Measurements from ENCODE around the gene C1QTNF2. TPM values are rescaled to one million over a fixed set of nuclear protein-coding genes. Genes with fewer than 3 reads are reported as not detected.

The C1QTNF2 gene
- total and polyA plus RNA-seq, 2 of the 4 experiments (the other 2 are of a cell fraction): 0.72 to 1.2 TPM

DNA sequence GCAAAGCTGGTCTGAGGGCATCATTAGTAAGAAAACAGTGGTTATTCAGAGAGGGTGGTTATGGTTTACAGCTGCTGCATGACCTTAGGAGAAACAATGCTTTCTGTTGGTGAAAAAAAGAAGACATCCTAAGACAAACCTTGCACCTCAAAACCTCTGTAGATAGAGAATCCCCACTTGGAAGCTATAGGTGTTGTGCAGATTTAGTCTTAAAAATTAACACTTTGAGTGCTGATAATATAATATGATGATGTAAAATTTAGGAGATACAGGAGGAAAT, 49.8 kb upstream of the C1QTNF2 start (continued):
- TF ChIP-seq, protein P1, sequence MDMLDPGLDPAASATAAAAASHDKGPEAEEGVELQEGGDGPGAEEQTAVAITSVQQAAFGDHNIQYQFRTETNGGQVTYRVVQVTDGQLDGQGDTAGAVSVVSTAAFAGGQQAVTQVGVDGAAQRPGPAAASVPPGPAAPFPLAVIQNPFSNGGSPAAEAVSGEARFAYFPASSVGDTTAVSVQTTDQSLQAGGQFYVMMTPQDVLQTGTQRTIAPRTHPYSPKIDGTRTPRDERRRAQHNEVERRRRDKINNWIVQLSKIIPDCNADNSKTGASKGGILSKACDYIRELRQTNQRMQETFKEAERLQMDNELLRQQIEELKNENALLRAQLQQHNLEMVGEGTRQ (IDR thresholded peaks at IDR 0.05; ENCODE audit: low read depth, low read length): no peak
- TF ChIP-seq CEBPB (IDR thresholded peaks at IDR 0.05; ENCODE audit: low read depth, low read length): no peak
- no peak for TF ChIP-seq POLR2A (IDR thresholded peaks at IDR 0.05; ENCODE audit: low read depth, low read length)

DNA sequence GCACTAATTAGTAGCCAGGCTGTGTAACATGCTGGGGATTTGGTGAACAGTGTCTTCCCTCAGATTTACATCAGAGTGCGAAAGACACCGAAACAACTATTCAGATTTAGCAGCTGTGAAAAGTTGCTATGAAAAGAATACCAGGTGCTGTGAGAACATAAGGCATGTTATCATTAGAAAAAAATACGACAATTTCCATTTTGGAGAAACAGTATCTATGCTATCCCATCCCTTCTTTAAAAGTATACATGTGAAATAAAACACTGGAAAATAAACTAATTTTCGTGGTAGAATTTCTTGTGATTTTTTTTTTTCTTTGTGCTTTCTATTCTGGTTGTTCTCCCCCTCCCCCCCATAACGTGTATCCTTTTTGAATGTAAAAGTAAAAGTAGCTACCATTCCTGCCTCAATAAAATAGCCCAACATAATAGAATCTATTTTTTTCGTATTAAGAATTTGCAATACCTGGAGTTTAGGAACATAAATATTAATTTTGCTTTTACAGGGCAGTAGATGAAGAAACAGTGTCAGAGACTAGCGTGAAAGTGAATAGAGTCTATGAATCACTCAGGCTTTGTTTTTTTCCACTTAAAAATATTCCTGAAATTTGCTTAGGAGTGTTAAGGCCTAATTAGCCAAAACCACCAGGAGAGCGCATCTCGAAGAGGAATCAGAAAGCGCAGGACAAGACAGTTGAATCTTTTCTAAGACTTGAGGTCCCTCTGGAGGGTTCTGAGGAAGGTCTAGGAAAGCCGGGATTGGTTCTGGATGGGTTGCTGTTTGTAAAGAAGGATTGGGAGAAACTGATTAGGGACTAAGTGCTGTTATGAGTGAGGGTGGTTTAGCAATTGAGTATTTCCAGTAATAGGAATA, 49.3 kb upstream of the C1QTNF2 start:
- in situ Hi-C loops (cut with MboI; ENCODE audit: low sequenced_read_pairs): no loop called here
- Histone ChIP-seq H3K4me1 (ENCODE audit: control insufficient read depth, insufficient read depth, low read length) (peaks cover 7% of the 10 kb centered on the region), H3K27ac (ENCODE audit: insufficient read depth, low read length) (no peak overlapping the region; the same call in 1 of the 2 replicates), H2BK5ac (ENCODE audit: low read depth, low read length, poor library complexity, severe bottlenecking) (peak overlapping the region; percentile 83), H3K4ac (ENCODE audit: low read depth, low read length) (peak overlapping the region; percentile 67; the same call in 1 of the 2 replicates), H3K9me1 (ENCODE audit: insufficient read depth, low read length) (peaks cover 6% of the 10 kb centered on the region; the same call in 1 of the 2 replicates), H3K4me3 (ENCODE audit: insufficient read depth, low read depth, low read length) (peak overlapping the region; percentile 87), H2AK9ac (replicated peaks; ENCODE audit: low read depth, low read length, poor library complexity) (no peak overlapping the region), H4K8ac (ENCODE audit: low read depth in 2 of 2, low read length in 2 of 2) (peak overlapping the region; percentile 77 to 96), H3K56ac (ENCODE audit: extremely low read depth, insufficient read depth, low read length) (peak overlapping the region; percentile 53), H3K9me3 (ENCODE audit: control insufficient read depth, insufficient read depth, low read length) (no peaks in the 10 kb centered on the region), H2BK15ac (ENCODE audit: low read depth, low read length) (peak overlapping the region; percentile 2; the same call in 1 of the 3 replicates), H2BK20ac (ENCODE audit: low read depth, low read length) (no peak overlapping the region), H4K20me1 (ENCODE audit: insufficient read depth, low read length) (no peaks in the 10 kb centered on the region), H2BK120ac (ENCODE audit: low read depth, low read length) (0 out of 2 replicates have a peak overlapping the region, but pooled peaks have one; percentile 55), H3K4me2 (ENCODE audit: low read depth, low read length) (peak overlapping the region; percentile 89), H4K5ac (ENCODE audit: low read depth, low read length) (peak overlapping the region; percentile 79; the same call in 1 of the 2 replicates), H3K79me1 (ENCODE audit: low read depth in 1 of 2, low read length in 2 of 2) (peaks cover 16 to 43% of the 10 kb centered on the region in 2 experiments), H3K23ac (ENCODE audit: low read depth, low read length) (peak overlapping the region; percentile 84), H2AK5ac (ENCODE audit: low read depth, low read length) (no peak overlapping the region), H3K27me3 (ENCODE audit: control insufficient read depth, insufficient read depth, low read length) (no peaks in the 10 kb centered on the region), H4K91ac (ENCODE audit: insufficient read depth, low read depth, low read length) (peak overlapping the region; percentile 46), H2AFZ (replicated peaks; ENCODE audit: low read length, poor library complexity) (peak overlapping the region; percentile 76), H3K9ac (ENCODE audit: low read depth, low read length) (peak overlapping the region; percentile 64; the same call in 1 of the 2 replicates), H3K18ac (ENCODE audit: low read depth, low read length) (peak overlapping the region; percentile 39; the same call in 1 of the 2 replicates), H3K14ac (replicated peaks; ENCODE audit: low read depth, low read length) (peak overlapping the region; percentile 91), H3K36me3 (ENCODE audit: control insufficient read depth, insufficient read depth, low read length) (no peaks in the 10 kb centered on the region; the same call in 1 of the 2 replicates)
- ATAC-seq (ENCODE audit: low read depth) (peak; percentile 2), DNase-seq (no peak)
- no TSS peak for BruUV-seq (replicated peaks)
- dilution Hi-C loops (cut with HindIII; ENCODE audit: low sequenced_read_pairs, unreplicated experiment): no loop called here
- intact Hi-C loops (cut with micrococcal nuclease): no loop called here
- CTCF ChIA-PET: interaction anchor here (0.6 to 1.2 kb wide), 3 partner anchors 11 to 1131 kb away, joined by 3 to 6 read pairs (median 4); no protein-coding TSS in a partner anchor
- POLR2A ChIA-PET (ENCODE audit: unreplicated experiment): interaction anchor here (0.6 to 0.7 kb wide), 5 partner anchors 26 to 1409 kb away, joined by 4 to 19 read pairs (median 8); no protein-coding TSS in a partner anchor
- WGBS, 2 experiments (ENCODE audit: extremely low coverage in 2 of 2, insufficient read length in 1 of 2): 75% methylated on average over 1 of the region's 11 CpGs; no CpG with 5 or more reads in 1 of the 2 experiments
- no peak for TF ChIP-seq FOS (IDR thresholded peaks at IDR 0.05; ENCODE audit: low read depth, low read length)
- TF ChIP-seq MXI1 (IDR thresholded peaks at IDR 0.05; ENCODE audit: borderline replicate concordance, low read depth, low read length): no peak
- TF ChIP-seq CHD1 (IDR thresholded peaks at IDR 0.05; ENCODE audit: low read depth, low read length): no peak
- TF ChIP-seq RCOR1 (IDR thresholded peaks at IDR 0.05; ENCODE audit: insufficient replicate concordance, low read length): no peak
- no peak for TF ChIP-seq CEBPB (IDR thresholded peaks at IDR 0.05; ENCODE audit: low read depth, low read length)
- TF ChIP-seq SMC3 (IDR thresholded peaks at IDR 0.05; ENCODE audit: low read depth, low read length): no peak
- TF ChIP-seq MAFK (IDR thresholded peaks at IDR 0.05; ENCODE audit: low read depth, low read length): no peak
- TF ChIP-seq MAZ (IDR thresholded peaks at IDR 0.05; ENCODE audit: borderline replicate concordance, low read depth, low read length): no peak
- TF ChIP-seq, protein P2, sequence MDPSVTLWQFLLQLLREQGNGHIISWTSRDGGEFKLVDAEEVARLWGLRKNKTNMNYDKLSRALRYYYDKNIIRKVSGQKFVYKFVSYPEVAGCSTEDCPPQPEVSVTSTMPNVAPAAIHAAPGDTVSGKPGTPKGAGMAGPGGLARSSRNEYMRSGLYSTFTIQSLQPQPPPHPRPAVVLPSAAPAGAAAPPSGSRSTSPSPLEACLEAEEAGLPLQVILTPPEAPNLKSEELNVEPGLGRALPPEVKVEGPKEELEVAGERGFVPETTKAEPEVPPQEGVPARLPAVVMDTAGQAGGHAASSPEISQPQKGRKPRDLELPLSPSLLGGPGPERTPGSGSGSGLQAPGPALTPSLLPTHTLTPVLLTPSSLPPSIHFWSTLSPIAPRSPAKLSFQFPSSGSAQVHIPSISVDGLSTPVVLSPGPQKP (IDR thresholded peaks at IDR 0.05; ENCODE audit: borderline replicate concordance, low read depth, low read length): no peak
